Measurements from ENCODE around the gene CRPPA.
"Not testable (repeated sequence)": the region's sequence is repeated elsewhere in the genome, so short reads cannot be mapped to it uniquely, and the experiment has no call there.

CRPPA gene

DNA sequence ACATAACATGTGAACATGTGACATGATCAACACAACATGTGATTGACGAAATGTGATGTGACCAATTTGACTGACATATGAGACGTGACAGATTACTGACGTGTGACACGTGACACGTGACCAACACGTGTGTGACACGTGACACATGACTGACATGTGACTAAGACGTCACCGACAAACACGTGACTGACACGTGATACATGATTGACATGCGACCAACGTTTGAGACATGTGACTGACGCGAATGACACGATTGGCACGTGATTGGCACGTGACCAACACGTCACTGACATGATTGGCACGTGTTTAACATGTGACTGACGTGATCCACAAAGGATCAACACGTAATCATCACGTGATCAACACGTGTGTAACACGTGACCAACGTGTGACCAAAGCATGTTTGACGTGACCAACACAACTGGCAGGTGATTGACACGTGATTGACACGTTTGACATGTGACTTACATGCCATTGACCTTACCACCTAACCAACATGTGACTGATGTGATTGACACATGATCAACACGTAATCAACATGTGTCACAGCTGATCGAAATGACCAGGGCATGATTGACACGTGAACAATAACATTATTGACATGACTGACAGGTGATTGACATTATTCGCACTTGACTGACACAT is 23.7 kb downstream of the CRPPA start:
- Mint-ChIP-seq H3K27ac (no peak overlapping the region), H3K4me1 (ENCODE audit: low read depth) (no peaks in the 10 kb centered on the region), H3K9me3 (peaks cover 47% of the 10 kb centered on the region), H3K27me3 (ENCODE audit: low read depth) (no peaks in the 10 kb centered on the region), H3K4me3 (no peak overlapping the region), H3K36me3 (ENCODE audit: low read depth) (peaks cover 6% of the 10 kb centered on the region)

DNA sequence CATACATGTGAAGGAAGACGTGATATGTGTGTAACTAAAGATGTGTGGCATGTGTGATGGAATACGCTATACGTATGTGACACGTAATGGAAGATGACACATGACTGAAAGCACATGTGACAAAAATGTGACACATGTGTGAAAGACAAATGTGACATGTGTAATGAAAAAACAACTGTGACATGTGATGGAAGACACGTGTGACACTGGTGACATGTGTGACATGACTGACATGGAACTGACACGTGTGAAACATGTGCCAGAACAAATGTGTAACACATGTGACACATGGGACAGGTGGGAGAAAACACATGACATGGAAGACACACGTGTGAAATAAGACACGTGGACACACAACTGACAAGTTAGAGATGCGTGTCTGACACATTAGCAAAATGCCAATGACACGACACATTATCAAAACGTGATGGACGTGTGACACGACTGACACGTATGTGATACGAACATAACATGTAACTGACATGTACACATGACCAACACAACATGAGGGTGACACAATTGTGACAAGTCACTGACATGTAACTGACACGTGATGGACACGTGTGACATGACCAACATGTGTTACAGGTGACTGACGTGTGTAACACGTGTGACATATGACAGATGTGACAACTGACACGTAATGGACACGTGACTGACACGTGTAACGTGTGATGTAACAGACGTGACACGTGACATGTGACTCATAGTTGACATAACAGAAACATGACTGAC is 24.4 kb downstream of the CRPPA start:
- peaks cover 42% of the 10 kb centered on the region for H3K9me3 Mint-ChIP-seq
- peaks cover 6% of the 10 kb centered on the region for H3K36me3 Mint-ChIP-seq (ENCODE audit: low read depth)
- H3K4me1 Mint-ChIP-seq (ENCODE audit: low read depth): no peaks in the 10 kb centered on the region
- H3K27ac Mint-ChIP-seq: no peak overlapping the region
- no peak overlapping the region for H3K4me3 Mint-ChIP-seq
- no peaks in the 10 kb centered on the region for H3K27me3 Mint-ChIP-seq (ENCODE audit: low read depth)

DNA sequence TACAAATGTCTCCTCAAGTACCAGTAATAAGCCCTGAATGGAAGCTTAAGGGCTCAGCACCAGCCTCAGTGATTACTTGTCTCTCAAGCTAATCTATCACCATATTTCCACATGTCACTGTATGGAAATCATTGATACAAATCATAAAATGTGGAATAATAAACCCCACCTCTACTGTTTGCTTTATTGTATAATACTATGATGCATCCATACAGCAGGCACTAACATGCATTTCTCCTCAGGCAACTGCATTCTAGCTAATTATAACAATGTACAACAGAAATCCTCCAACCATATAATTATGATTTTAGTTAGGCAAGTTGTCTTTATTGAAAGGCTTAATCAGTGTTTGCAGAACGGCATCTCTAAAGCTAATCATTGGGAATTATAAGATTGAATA is 26.2 kb downstream of the CRPPA start:
- Mint-ChIP-seq H3K27me3 (ENCODE audit: low read depth) (no peaks in the 10 kb centered on the region), H3K9me3 (peaks cover 36% of the 10 kb centered on the region)

DNA sequence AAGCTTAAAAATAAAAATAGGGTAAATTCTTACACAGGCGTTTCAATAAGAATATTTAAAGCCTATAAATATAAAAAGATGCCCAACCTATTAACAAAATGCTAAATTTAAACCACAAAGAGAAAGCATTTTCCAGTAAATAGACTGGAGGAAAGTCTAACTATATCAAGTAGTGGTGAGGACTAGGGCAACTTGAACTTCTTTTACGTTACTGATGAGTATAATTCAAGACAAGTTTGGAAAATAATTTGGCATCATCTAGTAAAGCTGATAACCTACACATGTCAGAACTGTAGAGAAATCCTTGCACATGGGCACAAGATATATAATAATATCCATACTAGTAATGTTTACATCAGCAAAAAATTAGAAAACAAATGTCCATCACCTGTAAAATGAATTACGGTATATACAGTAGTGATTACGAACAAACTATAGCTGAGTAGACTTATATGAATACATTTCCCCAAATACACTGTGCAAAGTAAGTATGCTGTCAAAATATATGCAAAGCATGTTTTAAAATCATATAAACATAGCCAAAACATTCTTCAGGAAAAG is 27.4 kb downstream of the CRPPA start:
- peaks cover 6% of the 10 kb centered on the region for H3K36me3 Mint-ChIP-seq (ENCODE audit: low read depth)
- H3K27me3 Mint-ChIP-seq (ENCODE audit: low read depth): no peaks in the 10 kb centered on the region
- no peak overlapping the region for H3K27ac Mint-ChIP-seq
- H3K9me3 Mint-ChIP-seq: peaks cover 30% of the 10 kb centered on the region
- H3K4me3 Mint-ChIP-seq: no peak overlapping the region
- no peaks in the 10 kb centered on the region for H3K4me1 Mint-ChIP-seq (ENCODE audit: low read depth)

More for the DNA sequence above, 26.2 kb downstream of the CRPPA start:
- Mint-ChIP-seq H3K4me3 (no peak overlapping the region), H3K27ac (no peak overlapping the region), H3K36me3 (ENCODE audit: low read depth) (peaks cover 6% of the 10 kb centered on the region), H3K4me1 (ENCODE audit: low read depth) (no peaks in the 10 kb centered on the region)

DNA sequence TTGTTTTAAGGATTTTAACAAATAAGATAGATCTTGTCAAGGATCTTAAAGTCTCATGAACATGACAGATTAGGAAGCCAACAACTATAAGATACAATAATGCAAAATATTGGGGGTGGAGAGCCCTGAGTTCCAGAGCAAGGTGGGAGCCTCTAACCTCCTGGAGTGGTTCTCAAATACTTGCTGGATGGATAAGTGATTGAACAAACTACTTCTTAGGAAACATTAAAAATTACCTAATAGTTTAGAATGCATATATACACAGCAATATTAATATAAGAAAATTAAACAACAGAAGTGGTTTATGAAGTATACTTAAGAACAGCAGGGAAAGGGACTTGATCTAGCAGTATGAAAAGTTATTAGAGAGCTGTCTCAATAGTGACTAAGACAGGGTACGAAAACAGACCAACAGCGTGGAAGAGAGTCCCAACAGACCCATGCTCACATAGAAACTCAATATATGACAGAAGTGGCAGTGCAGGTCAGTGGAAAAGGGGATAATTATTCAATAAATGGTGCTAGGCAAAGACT is 28.3 kb downstream of the CRPPA start:
- H3K4me1 Mint-ChIP-seq (ENCODE audit: low read depth): no peaks in the 10 kb centered on the region
- no peaks in the 10 kb centered on the region for H3K27me3 Mint-ChIP-seq (ENCODE audit: low read depth)
- peaks cover 32% of the 10 kb centered on the region for H3K9me3 Mint-ChIP-seq
- H3K4me3 Mint-ChIP-seq: no peak overlapping the region
- peaks cover 6% of the 10 kb centered on the region for H3K36me3 Mint-ChIP-seq (ENCODE audit: low read depth)
- H3K27ac Mint-ChIP-seq: no peak overlapping the region

DNA sequence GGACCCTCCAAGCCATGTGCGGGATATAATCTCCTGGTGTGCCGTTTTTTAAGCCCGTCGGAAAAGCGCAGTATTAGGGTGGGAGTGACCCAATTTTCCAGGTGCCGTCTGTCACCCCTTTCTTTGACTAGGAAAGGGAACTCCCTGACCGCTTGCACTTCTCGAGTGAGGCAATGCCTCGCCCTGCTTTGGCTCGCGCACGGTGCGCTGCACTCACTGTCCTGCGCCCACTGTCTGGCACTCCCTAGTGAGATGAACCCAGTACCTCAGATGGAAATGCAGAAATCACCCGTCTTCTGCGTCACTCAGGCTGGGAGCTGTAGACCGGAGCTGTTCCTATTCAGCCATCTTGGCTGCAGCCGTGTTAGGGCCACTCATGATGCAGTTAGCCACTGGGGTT is 37.6 kb downstream of the CRPPA start:
- not testable (repeated sequence) for H3K27ac Mint-ChIP-seq; H3K36me3 Mint-ChIP-seq (ENCODE audit: low read depth); H3K4me3 Mint-ChIP-seq; H3K4me1 Mint-ChIP-seq (ENCODE audit: low read depth); H3K27me3 Mint-ChIP-seq (ENCODE audit: low read depth)
- H3K9me3 Mint-ChIP-seq: peaks cover 25% of the 10 kb centered on the region

DNA sequence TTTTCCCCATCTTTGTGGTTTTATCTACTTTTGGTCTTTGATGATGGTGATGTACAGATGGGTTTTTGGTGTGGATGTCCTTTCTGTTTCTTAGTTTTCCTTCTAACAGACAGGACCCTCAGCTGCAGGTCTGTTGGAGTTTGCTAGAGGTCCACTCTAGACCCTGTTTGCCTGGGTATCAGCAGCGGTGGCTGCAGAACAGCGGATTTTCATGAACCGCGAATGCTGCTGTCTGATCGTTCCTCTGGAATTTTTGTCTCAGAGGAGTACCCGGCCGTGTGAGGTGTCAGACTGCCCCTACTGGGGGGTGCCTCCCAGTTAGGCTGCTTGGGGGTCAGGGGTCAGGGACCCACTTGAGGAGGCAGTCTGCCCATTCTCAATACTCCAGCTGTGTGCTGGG is 38.2 kb downstream of the CRPPA start:
- not testable (repeated sequence) for H3K4me1 Mint-ChIP-seq (ENCODE audit: low read depth); H3K4me3 Mint-ChIP-seq; H3K27ac Mint-ChIP-seq; H3K27me3 Mint-ChIP-seq (ENCODE audit: low read depth); H3K36me3 Mint-ChIP-seq (ENCODE audit: low read depth)
- H3K9me3 Mint-ChIP-seq: peaks cover 22% of the 10 kb centered on the region

Data from T-helper 1 cell treated with Interleukin-12 subunit alpha and Interleukin-12 subunit beta and Interleukin-4 antibody, amounts not matched to agents 30 μg/mL and 1 μg/mL, for 36 hours (primary cell).